Astrocyte of the spinal cord (primary cell): ENCODE measurements around the gene MS4A18.
"Not testable (repeated sequence)": the region's sequence is repeated elsewhere in the genome, so short reads cannot be mapped to it uniquely, and the experiment has no call there.

ENCODE experiments used
- DNase-seq: peaks from one replicate; pipeline ENCODE4 v3.0.0; 2011; ENCODE audit warnings: low read depth, low spot score
- H3K4me3 ChIP-seq: 2 replicates; pipeline ENCODE4 v1.5.1; 2011; ENCODE audit warnings: low read depth, mild to moderate bottlenecking, low read length, moderate library complexity
- CTCF ChIP-seq: IDR thresholded peaks from 2 replicates; pipeline ENCODE4 v1.5.1; 2012; ENCODE audit warnings: low read depth, mild to moderate bottlenecking, low read length, inconsistent platforms
- in situ Hi-C: cut with HindIII; loops from 2 replicates; pipeline ENCODE4 v1.10.0; 2017; ENCODE audit warnings: low sequenced_read_pairs

MS4A18 gene

GRCh38 chr11:60756307-60757032 lies 31.9 kb downstream of the MS4A18 start, which contains the start of gene MS4A15:
MS4A15 (plus strand) TSS chr11:60756867; CDS start chr11:60763734, 6,867 bp downstream.
- peak; percentile 1 for DNase-seq
- no peak within 1 kb of the TSS for H3K4me3 ChIP-seq
- TF ChIP-seq CTCF = peak; percentile 9
- in situ Hi-C loops = no loop called here

- no peak for DNase-seq
- TF ChIP-seq CTCF = no peak
- no peak overlapping the region for H3K4me3 ChIP-seq
- in situ Hi-C loops = no loop called here
Measured at GRCh38 chr11:60757231-60757800, 32.8 kb downstream of the MS4A18 start.

- H3K4me3 ChIP-seq, in situ Hi-C loops, DNase-seq: not testable (repeated sequence)
Measured at GRCh38 chr11:60758671-60759070, 34.2 kb downstream of the MS4A18 start.

- H3K4me3 ChIP-seq, in situ Hi-C loops, DNase-seq: not testable (repeated sequence)
Measured at GRCh38 chr11:60759438-60760225, 35.1 kb downstream of the MS4A18 start.

GRCh38 chr11:60761436-60762190 lies 37.1 kb downstream of the MS4A18 start:
- DNase-seq = no peak
- H3K4me3 ChIP-seq = no peak overlapping the region
- TF ChIP-seq CTCF = no peak
- in situ Hi-C loops = no loop called here

GRCh38 chr11:60762851-60763691 lies 38.6 kb downstream of the MS4A18 start:
- no peak for DNase-seq
- in situ Hi-C loops = no loop called here
- no peak overlapping the region for H3K4me3 ChIP-seq
- no peak for TF ChIP-seq CTCF
